CD14-positive monocyte (primary cell): ENCODE results near the gene CNTNAP2. TPM values are rescaled to one million over a fixed set of nuclear protein-coding genes. Genes with fewer than 3 reads are reported as not detected.

Experiments
- DNase-seq, 3 donors: peaks; one replicate each; pipeline ENCODE4 v3.0.0-alpha.2; 2011 to 2022
- H2AFZ ChIP-seq: 2 replicates; pipeline ENCODE4 v1.6.0; 2012; ENCODE audit warnings: mild to moderate bottlenecking, low read depth, low read length, inconsistent platforms; ENCODE audit not compliant: insufficient read depth, poor library complexity, severe bottlenecking
- H3K27ac ChIP-seq, 2 donors: 1 replicate in 1 of 2; 2 replicates in 1 of 2; pipeline ENCODE4 v1.5.1; 2012 to 2013; ENCODE audit warnings: low read length in 2 of 2, control low read depth in 1 of 2, inconsistent platforms in 1 of 2, low read depth in 1 of 2, mild to moderate bottlenecking in 1 of 2
- H3K27me3 ChIP-seq, 2 donors: one replicate each; pipeline versions ENCODE4 v1.6.0 to v1.6.1; 2011 to 2013; ENCODE audit warnings: low read length in 2 of 2; ENCODE audit not compliant: control insufficient read depth in 2 of 2, insufficient read depth in 2 of 2
- H3K36me3 ChIP-seq, 2 donors: replicated peaks in 1 of 2; 1 replicate in 1 of 2; 2 replicates in 1 of 2; pipeline versions ENCODE4 v1.5.1 to v1.6.1; 2012 to 2013; ENCODE audit warnings: low read length in 2 of 2, control low read depth in 1 of 2, inconsistent platforms in 1 of 2, mild to moderate bottlenecking in 1 of 2; ENCODE audit not compliant: insufficient read depth in 2 of 2, control insufficient read depth in 1 of 2
- H3K4me1 ChIP-seq, 2 donors: 1 replicate in 1 of 2; 2 replicates in 1 of 2; pipeline versions ENCODE4 v1.5.1 to v1.6.1; 2012 to 2013; ENCODE audit warnings: low read length in 2 of 2, control low read depth in 1 of 2, inconsistent platforms in 1 of 2, mild to moderate bottlenecking in 1 of 2, moderate library complexity in 1 of 2; ENCODE audit not compliant: insufficient read depth in 2 of 2, control insufficient read depth in 1 of 2
- H3K4me2 ChIP-seq: replicated peaks from 2 replicates; pipeline ENCODE3; 2012; ENCODE audit warnings: low read length, moderate library complexity, mild to moderate bottlenecking; ENCODE audit not compliant: poor library complexity, severe bottlenecking; ENCODE audit errors: extremely low read depth
- H3K4me3 ChIP-seq, 3 experiments: fragments of 200-600 bp in 1 of 3; sonication (generic) in 1 of 3; replicated peaks in 1 of 3; 1 replicate in 2 of 3; 2 replicates in 1 of 3; pipeline ENCODE4 v1.5.1; 2011 to 2013; ENCODE audit warnings: low read length in 3 of 3, mild to moderate bottlenecking in 3 of 3, control low read depth in 2 of 3, low read depth in 2 of 3, inconsistent platforms in 1 of 3, moderate library complexity in 1 of 3
- H3K79me2 ChIP-seq: 2 replicates; pipeline ENCODE4 v1.6.0; 2012; ENCODE audit warnings: mild to moderate bottlenecking, control low read depth, inconsistent platforms, low read length, moderate library complexity; ENCODE audit not compliant: insufficient read depth
- H3K9ac ChIP-seq: 2 replicates; pipeline ENCODE4 v1.6.0; 2017; ENCODE audit warnings: low read length, mild to moderate bottlenecking; ENCODE audit not compliant: insufficient read depth, poor library complexity, severe bottlenecking
- H3K9me3 ChIP-seq, 2 donors: replicated peaks in 1 of 2; 1 replicate in 1 of 2; 2 replicates in 1 of 2; pipeline versions ENCODE4 v1.5.1 to v1.6.1; 2012 to 2013; ENCODE audit warnings: low read length in 2 of 2, control low read depth in 1 of 2; ENCODE audit not compliant: control insufficient read depth in 1 of 2, insufficient read depth in 1 of 2
- H4K20me1 ChIP-seq: 2 replicates; pipeline ENCODE4 v1.6.0; 2012; ENCODE audit warnings: mild to moderate bottlenecking, low read length, control low read depth, moderate library complexity; ENCODE audit not compliant: insufficient read depth
- H3K27ac Mint-ChIP-seq, 7 donors: one replicate each; pipeline ENCODE4 v1.8.0; 2020; ENCODE audit warnings: mild to moderate bottlenecking in 7 of 7, mixed read lengths in 7 of 7, moderate library complexity in 6 of 7, inconsistent platforms in 2 of 7
- H3K27me3 Mint-ChIP-seq, 3 donors: one replicate each; pipeline ENCODE4 v1.8.0; 2021 to 2022; ENCODE audit warnings: low read depth in 3 of 3, mild to moderate bottlenecking in 3 of 3, mixed read lengths in 3 of 3, moderate library complexity in 3 of 3, inconsistent platforms in 1 of 3
- H3K36me3 Mint-ChIP-seq, 2 donors: one replicate each; pipeline ENCODE4 v1.8.0; 2020; ENCODE audit warnings: mixed read lengths in 2 of 2, inconsistent platforms in 1 of 2, mild to moderate bottlenecking in 1 of 2
- H3K4me1 Mint-ChIP-seq: one replicate; pipeline ENCODE4 v1.8.0; 2020; ENCODE audit warnings: mild to moderate bottlenecking, mixed read lengths
- H3K4me3 Mint-ChIP-seq, 2 donors: one replicate each; pipeline ENCODE4 v1.8.0; 2020; ENCODE audit warnings: mild to moderate bottlenecking in 2 of 2, mixed read lengths in 2 of 2, moderate library complexity in 1 of 2
- H3K9me3 Mint-ChIP-seq, 7 donors: one replicate each; pipeline ENCODE4 v1.8.0; 2020 to 2022; ENCODE audit warnings: mixed read lengths in 7 of 7, mild to moderate bottlenecking in 6 of 7, moderate library complexity in 6 of 7, inconsistent platforms in 2 of 7
- CTCF ChIP-seq: fragments of 200-600 bp; IDR thresholded peaks from one replicate; pipeline ENCODE4 v1.8.0; 2022; ENCODE audit warnings: antibody characterized with exemption, mild to moderate bottlenecking
- WGBS: methylation state at CpG from one replicate; pipeline ENCODE4 v1.1.5; 2013; ENCODE audit warnings: missing lambda C conversion rate; ENCODE audit not compliant: insufficient coverage; 5-methylcytosine and 5-hydroxymethylcytosine counted together
- intact Hi-C, 2 donors: fragments of 100-400 bp; cut with micrococcal nuclease; formaldehyde crosslinking; loops; one replicate each; pipeline versions ENCODE4 v1.15.0 to v1.15.1; 2023
- polyA plus RNA-seq, 3 donors: library from polyadenylated mRNA; depleted of rRNA in 1 of 3; unstranded in 2 of 3; stranded (reverse) in 1 of 3; fragments of 300-500 nt in 2 of 3; fragments of >200 nt in 1 of 3; fragmentation: Illumina TruSeq in 2 of 3; gene quantifications; 1 replicate in 2 of 3; 2 replicates in 1 of 3; pipeline ENCODE4 v1.2.3, GENCODE V29; 2012 to 2021

CNTNAP2 gene
- polyA plus RNA-seq, 3 donors, result 0.01 TPM; not detected in 2

- TF ChIP-seq CTCF, result no peak
- no peak overlapping the region for H3K4me3 ChIP-seq
- H3K27ac ChIP-seq, result no peak overlapping the region
- H3K79me2 ChIP-seq, result no peaks in the 10 kb centered on the region
- intact Hi-C loops, result no loop called here
- no peaks in the 10 kb centered on the region for H3K36me3 ChIP-seq
- Mint-ChIP-seq H3K9me3 (peaks cover 2 to 20% (median 8%) of the 10 kb centered on the region in 7 donors), H3K27me3 (no peaks in the 10 kb centered on the region), H3K36me3 (no peaks in the 10 kb centered on the region), H3K4me1 (no peaks in the 10 kb centered on the region), H3K27ac (no peak overlapping the region), H3K4me3 (no peak overlapping the region)
- no peaks in the 10 kb centered on the region for H4K20me1 ChIP-seq
- no peak overlapping the region for H3K9ac ChIP-seq
- WGBS, result 80% methylated on average over 2 of the region's 4 CpGs
- peaks cover 10 to 13% of the 10 kb centered on the region in 2 donors for H3K9me3 ChIP-seq
- H3K4me2 ChIP-seq, result no peak overlapping the region
- no peak overlapping the region for H2AFZ ChIP-seq
- H3K27me3 ChIP-seq, result no peaks in the 10 kb centered on the region
- DNase-seq, result no peak
- no peaks in the 10 kb centered on the region for H3K4me1 ChIP-seq
Observed at GRCh38 chr7:147405621-147406020, 1289.0 kb downstream of the CNTNAP2 start.

- no peak overlapping the region for H3K27ac Mint-ChIP-seq
- H3K36me3 ChIP-seq, result no peaks in the 10 kb centered on the region
- no peaks in the 10 kb centered on the region for H4K20me1 ChIP-seq
- no peaks in the 10 kb centered on the region for H3K27me3 Mint-ChIP-seq
- H3K4me1 ChIP-seq, result no peaks in the 10 kb centered on the region
- H2AFZ ChIP-seq, result no peak overlapping the region
- peaks cover 2 to 18% (median 8%) of the 10 kb centered on the region in 7 donors for H3K9me3 Mint-ChIP-seq
- peaks cover 10 to 13% of the 10 kb centered on the region in 2 donors for H3K9me3 ChIP-seq
- intact Hi-C loops, result no loop called here
- no peak overlapping the region for H3K9ac ChIP-seq
- no CpG with 5 or more reads among the region's 3 CpGs for WGBS
- TF ChIP-seq CTCF, result no peak
- H3K79me2 ChIP-seq, result no peaks in the 10 kb centered on the region
- H3K27ac ChIP-seq, result no peak overlapping the region
- H3K4me1 Mint-ChIP-seq, result no peaks in the 10 kb centered on the region
- no peak overlapping the region for H3K4me2 ChIP-seq
- no peaks in the 10 kb centered on the region for H3K36me3 Mint-ChIP-seq
- H3K4me3 Mint-ChIP-seq, result no peak overlapping the region
- H3K27me3 ChIP-seq, result no peaks in the 10 kb centered on the region
- DNase-seq, result no peak
- H3K4me3 ChIP-seq, result no peak overlapping the region
Observed at GRCh38 chr7:147406521-147407135, 1290.0 kb downstream of the CNTNAP2 start.
